WTC11 (cell line): ENCODE results near the gene GOLPH3. TPM values are rescaled to one million over a fixed set of nuclear protein-coding genes. Genes with fewer than 3 reads are reported as not detected.
A peak's percentile ranks its signal among the peaks of the same experiment; 100 is the strongest.

ENCODE experiments used
- ATAC-seq: fragments of 200-7000 bp; cut with Tn5 transposase; 2 replicates; pipeline ENCODE4 v1.10.0; 2021; ENCODE audit warnings: mild to moderate bottlenecking, moderate library complexity
- CTCF ChIA-PET: fragments of 300-600 bp; sonication (Branson Sonifier 250); formaldehyde crosslinking; loops from one replicate; lab custom pipeline; 2021; ENCODE audit warnings: antibody characterized with exemption; lab: Charles Lee
- POLR2A ChIA-PET: fragments of 350-600 bp; sonication (Branson Sonifier 250); formaldehyde crosslinking; loops from one replicate; lab custom pipeline; 2021; ENCODE audit warnings: antibody characterized with exemption; lab: Charles Lee
- DNase-seq: peaks from one replicate; pipeline ENCODE4 v3.0.0; 2021; ENCODE audit warnings: low spot score
- H3K27ac Mint-ChIP-seq: 2 replicates; pipeline ENCODE4 v1.8.0; 2021; ENCODE audit warnings: mixed read lengths
- H3K27me3 Mint-ChIP-seq: 2 replicates; pipeline ENCODE4 v1.8.0; 2021; ENCODE audit warnings: low read depth, mild to moderate bottlenecking, moderate library complexity, mixed read lengths
- H3K36me3 Mint-ChIP-seq: 2 replicates; pipeline ENCODE4 v1.8.0; 2021; ENCODE audit warnings: mixed read lengths
- H3K4me1 Mint-ChIP-seq: 2 replicates; pipeline ENCODE4 v1.8.0; 2022; ENCODE audit warnings: mixed read lengths
- H3K4me3 Mint-ChIP-seq: 2 replicates; pipeline ENCODE4 v1.8.0; 2021; ENCODE audit warnings: mild to moderate bottlenecking, moderate library complexity, mixed read lengths
- H3K9me3 Mint-ChIP-seq: 2 replicates; pipeline ENCODE4 v1.8.0; 2021; ENCODE audit warnings: mixed read lengths
- HMGA2 ChIP-seq: fragments of 250-450 bp; sonication (Bioruptor Pico); IDR thresholded peaks from 2 replicates; pipeline ENCODE4 v1.4.0; 2021; ENCODE audit warnings: mild to moderate bottlenecking, moderate library complexity
- MYBL2 ChIP-seq: sonication (generic); formaldehyde crosslinking; IDR thresholded peaks from 2 replicates; pipeline ENCODE4 v1.8.1; 2023; ENCODE audit warnings: mild to moderate bottlenecking, moderate library complexity, missing genetic modification reagents
- NR1H2 ChIP-seq: sonication (generic); formaldehyde crosslinking; IDR thresholded peaks from 2 replicates; pipeline ENCODE4 v1.9.0; 2021; ENCODE audit warnings: mild to moderate bottlenecking, moderate library complexity, missing genetic modification reagents
- RORB ChIP-seq: fragments of 250-450 bp; sonication (Bioruptor Pico); IDR thresholded peaks from 2 replicates; pipeline ENCODE4 v1.9.0; 2021; ENCODE audit warnings: mild to moderate bottlenecking
- TP53 ChIP-seq: sonication (generic); formaldehyde crosslinking; IDR thresholded peaks from 2 replicates; pipeline ENCODE4 v1.8.1; 2023; ENCODE audit warnings: mild to moderate bottlenecking, missing genetic modification reagents
- ZNF263 ChIP-seq: sonication (generic); formaldehyde crosslinking; IDR thresholded peaks from 2 replicates; pipeline ENCODE4 v1.8.1; 2022; ENCODE audit warnings: low read depth, mild to moderate bottlenecking, moderate library complexity, missing genetic modification reagents
- total RNA-seq: library from RNA; stranded (reverse); gene quantifications from 3 replicates; pipeline ENCODE4 v1.2.3, GENCODE V29; 2021
- TF ChIP-seq, protein P1 (sequence below): sonication (generic); formaldehyde crosslinking; IDR thresholded peaks from 2 replicates; pipeline ENCODE4 v1.8.0; 2023; ENCODE audit warnings: mild to moderate bottlenecking, missing genetic modification reagents
- TF ChIP-seq, protein P2 (sequence below): sonication (generic); formaldehyde crosslinking; IDR thresholded peaks from 2 replicates; pipeline ENCODE4 v1.8.0; 2022; ENCODE audit warnings: missing genetic modification reagents
- TF ChIP-seq, protein P3 (sequence below): sonication (generic); formaldehyde crosslinking; IDR thresholded peaks from 2 replicates; pipeline ENCODE4 v1.8.1; 2022; ENCODE audit warnings: mild to moderate bottlenecking, moderate library complexity, missing genetic modification reagents
- TF ChIP-seq, protein P4 (sequence below): sonication (generic); formaldehyde crosslinking; IDR thresholded peaks from 2 replicates; pipeline ENCODE4 v1.8.1; 2023; ENCODE audit warnings: mild to moderate bottlenecking, missing genetic modification reagents, moderate library complexity
- TF ChIP-seq, protein P5 (sequence below): sonication (generic); formaldehyde crosslinking; IDR thresholded peaks from 2 replicates; pipeline ENCODE4 v1.8.1; 2022; ENCODE audit warnings: mild to moderate bottlenecking, missing genetic modification reagents, moderate library complexity, borderline replicate concordance
- TF ChIP-seq, protein P6 (sequence below): sonication (generic); formaldehyde crosslinking; IDR thresholded peaks from 2 replicates; pipeline ENCODE4 v1.8.1; 2023; ENCODE audit warnings: mild to moderate bottlenecking, missing genetic modification reagents

GOLPH3 gene
- total RNA-seq, 1 experiment from 2014 or later, result 101 TPM

DNA sequence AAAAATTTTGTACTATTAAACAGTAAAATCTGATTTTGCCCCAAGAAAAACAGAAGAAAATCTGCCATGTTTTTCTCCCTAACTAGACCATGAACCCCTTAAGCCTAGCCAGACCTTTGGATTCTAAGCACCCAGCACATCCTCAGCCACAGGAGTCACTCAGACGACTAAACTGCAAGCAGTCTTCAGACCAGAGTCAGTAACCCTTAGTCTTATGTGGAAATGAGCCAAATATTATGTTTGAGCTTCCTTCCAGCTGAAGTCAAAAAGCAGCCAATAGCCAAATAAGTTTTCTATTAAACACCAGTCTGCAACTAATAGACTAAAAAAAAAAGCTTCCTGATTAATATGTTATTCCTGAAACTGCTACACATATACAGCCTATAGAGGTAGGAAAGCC is 47.4 kb downstream of the GOLPH3 start:
- no peaks in the 10 kb centered on the region for H3K9me3 Mint-ChIP-seq
- ATAC-seq, result no peak
- 0 out of 2 replicates have a peak overlapping the region, but pooled peaks have one; percentile 24 for H3K27ac Mint-ChIP-seq
- DNase-seq, result no peak
- CTCF ChIA-PET, result interaction anchor here (0.9 to 2.6 kb wide), 3 partner anchors 9 to 52 kb away, joined by 3 to 10 read pairs (median 5); no protein-coding TSS in a partner anchor
- H3K4me3 Mint-ChIP-seq, result no peak overlapping the region
- H3K4me1 Mint-ChIP-seq, result peaks cover 36% of the 10 kb centered on the region
- no peak for TF ChIP-seq HMGA2 (CRISPR knock-in tag)
- TF ChIP-seq, protein P1, sequence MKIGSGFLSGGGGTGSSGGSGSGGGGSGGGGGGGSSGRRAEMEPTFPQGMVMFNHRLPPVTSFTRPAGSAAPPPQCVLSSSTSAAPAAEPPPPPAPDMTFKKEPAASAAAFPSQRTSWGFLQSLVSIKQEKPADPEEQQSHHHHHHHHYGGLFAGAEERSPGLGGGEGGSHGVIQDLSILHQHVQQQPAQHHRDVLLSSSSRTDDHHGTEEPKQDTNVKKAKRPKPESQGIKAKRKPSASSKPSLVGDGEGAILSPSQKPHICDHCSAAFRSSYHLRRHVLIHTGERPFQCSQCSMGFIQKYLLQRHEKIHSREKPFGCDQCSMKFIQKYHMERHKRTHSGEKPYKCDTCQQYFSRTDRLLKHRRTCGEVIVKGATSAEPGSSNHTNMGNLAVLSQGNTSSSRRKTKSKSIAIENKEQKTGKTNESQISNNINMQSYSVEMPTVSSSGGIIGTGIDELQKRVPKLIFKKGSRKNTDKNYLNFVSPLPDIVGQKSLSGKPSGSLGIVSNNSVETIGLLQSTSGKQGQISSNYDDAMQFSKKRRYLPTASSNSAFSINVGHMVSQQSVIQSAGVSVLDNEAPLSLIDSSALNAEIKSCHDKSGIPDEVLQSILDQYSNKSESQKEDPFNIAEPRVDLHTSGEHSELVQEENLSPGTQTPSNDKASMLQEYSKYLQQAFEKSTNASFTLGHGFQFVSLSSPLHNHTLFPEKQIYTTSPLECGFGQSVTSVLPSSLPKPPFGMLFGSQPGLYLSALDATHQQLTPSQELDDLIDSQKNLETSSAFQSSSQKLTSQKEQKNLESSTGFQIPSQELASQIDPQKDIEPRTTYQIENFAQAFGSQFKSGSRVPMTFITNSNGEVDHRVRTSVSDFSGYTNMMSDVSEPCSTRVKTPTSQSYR, result no peak
- TF ChIP-seq, protein P2, sequence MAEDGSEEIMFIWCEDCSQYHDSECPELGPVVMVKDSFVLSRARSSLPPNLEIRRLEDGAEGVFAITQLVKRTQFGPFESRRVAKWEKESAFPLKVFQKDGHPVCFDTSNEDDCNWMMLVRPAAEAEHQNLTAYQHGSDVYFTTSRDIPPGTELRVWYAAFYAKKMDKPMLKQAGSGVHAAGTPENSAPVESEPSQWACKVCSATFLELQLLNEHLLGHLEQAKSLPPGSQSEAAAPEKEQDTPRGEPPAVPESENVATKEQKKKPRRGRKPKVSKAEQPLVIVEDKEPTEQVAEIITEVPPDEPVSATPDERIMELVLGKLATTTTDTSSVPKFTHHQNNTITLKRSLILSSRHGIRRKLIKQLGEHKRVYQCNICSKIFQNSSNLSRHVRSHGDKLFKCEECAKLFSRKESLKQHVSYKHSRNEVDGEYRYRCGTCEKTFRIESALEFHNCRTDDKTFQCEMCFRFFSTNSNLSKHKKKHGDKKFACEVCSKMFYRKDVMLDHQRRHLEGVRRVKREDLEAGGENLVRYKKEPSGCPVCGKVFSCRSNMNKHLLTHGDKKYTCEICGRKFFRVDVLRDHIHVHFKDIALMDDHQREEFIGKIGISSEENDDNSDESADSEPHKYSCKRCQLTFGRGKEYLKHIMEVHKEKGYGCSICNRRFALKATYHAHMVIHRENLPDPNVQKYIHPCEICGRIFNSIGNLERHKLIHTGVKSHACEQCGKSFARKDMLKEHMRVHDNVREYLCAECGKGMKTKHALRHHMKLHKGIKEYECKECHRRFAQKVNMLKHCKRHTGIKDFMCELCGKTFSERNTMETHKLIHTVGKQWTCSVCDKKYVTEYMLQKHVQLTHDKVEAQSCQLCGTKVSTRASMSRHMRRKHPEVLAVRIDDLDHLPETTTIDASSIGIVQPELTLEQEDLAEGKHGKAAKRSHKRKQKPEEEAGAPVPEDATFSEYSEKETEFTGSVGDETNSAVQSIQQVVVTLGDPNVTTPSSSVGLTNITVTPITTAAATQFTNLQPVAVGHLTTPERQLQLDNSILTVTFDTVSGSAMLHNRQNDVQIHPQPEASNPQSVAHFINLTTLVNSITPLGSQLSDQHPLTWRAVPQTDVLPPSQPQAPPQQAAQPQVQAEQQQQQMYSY (CRISPR knock-in tag), result no peak
- TF ChIP-seq, protein P3, sequence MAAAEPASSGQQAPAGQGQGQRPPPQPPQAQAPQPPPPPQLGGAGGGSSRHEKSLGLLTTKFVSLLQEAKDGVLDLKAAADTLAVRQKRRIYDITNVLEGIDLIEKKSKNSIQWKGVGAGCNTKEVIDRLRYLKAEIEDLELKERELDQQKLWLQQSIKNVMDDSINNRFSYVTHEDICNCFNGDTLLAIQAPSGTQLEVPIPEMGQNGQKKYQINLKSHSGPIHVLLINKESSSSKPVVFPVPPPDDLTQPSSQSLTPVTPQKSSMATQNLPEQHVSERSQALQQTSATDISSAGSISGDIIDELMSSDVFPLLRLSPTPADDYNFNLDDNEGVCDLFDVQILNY (CRISPR knock-in tag), result no peak
- POLR2A ChIA-PET, result no interaction called here
- no peaks in the 10 kb centered on the region for H3K27me3 Mint-ChIP-seq
- peaks cover 18% of the 10 kb centered on the region for H3K36me3 Mint-ChIP-seq

DNA sequence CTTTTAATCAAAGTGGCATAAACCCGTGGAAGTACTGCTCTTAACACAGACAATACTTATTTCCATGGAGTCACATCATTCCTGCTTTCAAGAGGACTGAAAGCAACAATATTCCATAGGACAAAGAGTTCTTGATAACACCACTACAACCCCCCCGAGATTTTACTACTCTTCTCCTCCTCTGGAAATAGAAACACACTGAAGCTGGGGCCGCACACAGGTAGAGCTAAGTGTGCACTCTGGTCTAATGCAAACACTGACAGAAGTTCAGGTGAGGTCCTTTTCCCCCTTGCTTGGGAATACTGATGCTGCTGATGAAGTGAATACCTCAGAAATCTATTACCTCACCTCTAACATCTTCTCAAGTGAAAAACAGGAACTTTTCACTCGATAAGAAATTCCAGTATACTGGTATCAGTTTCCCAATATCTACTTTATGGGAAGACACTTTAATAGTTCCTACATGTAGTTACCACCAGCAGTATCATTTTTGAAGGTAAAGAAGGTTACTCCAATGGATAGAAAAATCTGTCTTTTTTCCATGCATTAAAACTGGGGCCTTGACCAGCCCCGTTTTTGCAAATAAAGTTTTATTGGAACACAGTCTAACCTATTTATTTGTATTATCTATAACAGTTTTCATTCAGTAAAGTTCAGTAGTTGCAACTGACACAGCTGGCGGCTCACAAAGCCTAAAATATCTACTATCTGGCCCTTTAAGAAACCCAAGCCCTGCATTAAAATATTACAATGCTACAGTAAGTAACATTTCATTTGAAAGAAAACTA is 50.0 kb downstream of the GOLPH3 start:
- no peak for ATAC-seq
- no peak overlapping the region for H3K4me3 Mint-ChIP-seq
- POLR2A ChIA-PET, result interaction anchor here (0.8 kb wide), 1 partner anchor 100 kb away, joined by 3 read pairs; no protein-coding TSS in a partner anchor
- TF ChIP-seq ZNF263, result no peak
- no peak for TF ChIP-seq TP53
- TF ChIP-seq, protein P4, sequence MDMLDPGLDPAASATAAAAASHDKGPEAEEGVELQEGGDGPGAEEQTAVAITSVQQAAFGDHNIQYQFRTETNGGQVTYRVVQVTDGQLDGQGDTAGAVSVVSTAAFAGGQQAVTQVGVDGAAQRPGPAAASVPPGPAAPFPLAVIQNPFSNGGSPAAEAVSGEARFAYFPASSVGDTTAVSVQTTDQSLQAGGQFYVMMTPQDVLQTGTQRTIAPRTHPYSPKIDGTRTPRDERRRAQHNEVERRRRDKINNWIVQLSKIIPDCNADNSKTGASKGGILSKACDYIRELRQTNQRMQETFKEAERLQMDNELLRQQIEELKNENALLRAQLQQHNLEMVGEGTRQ, result no peak
- no peak for TF ChIP-seq MYBL2 (CRISPR knock-in tag)
- TF ChIP-seq NR1H2 (CRISPR knock-in tag), result no peak
- TF ChIP-seq, protein P5, sequence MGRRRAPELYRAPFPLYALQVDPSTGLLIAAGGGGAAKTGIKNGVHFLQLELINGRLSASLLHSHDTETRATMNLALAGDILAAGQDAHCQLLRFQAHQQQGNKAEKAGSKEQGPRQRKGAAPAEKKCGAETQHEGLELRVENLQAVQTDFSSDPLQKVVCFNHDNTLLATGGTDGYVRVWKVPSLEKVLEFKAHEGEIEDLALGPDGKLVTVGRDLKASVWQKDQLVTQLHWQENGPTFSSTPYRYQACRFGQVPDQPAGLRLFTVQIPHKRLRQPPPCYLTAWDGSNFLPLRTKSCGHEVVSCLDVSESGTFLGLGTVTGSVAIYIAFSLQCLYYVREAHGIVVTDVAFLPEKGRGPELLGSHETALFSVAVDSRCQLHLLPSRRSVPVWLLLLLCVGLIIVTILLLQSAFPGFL, result no peak
- TF ChIP-seq RORB (CRISPR knock-in tag), result no peak
- no peak for TF ChIP-seq HMGA2 (CRISPR knock-in tag)
- TF ChIP-seq, protein P6, sequence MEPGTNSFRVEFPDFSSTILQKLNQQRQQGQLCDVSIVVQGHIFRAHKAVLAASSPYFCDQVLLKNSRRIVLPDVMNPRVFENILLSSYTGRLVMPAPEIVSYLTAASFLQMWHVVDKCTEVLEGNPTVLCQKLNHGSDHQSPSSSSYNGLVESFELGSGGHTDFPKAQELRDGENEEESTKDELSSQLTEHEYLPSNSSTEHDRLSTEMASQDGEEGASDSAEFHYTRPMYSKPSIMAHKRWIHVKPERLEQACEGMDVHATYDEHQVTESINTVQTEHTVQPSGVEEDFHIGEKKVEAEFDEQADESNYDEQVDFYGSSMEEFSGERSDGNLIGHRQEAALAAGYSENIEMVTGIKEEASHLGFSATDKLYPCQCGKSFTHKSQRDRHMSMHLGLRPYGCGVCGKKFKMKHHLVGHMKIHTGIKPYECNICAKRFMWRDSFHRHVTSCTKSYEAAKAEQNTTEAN (CRISPR knock-in tag), result no peak
- TF ChIP-seq, all 79 proteins: peak for 0
- Mint-ChIP-seq H3K4me1 (peaks cover 32% of the 10 kb centered on the region), H3K27ac (no peak overlapping the region; the same call in 1 of the 2 replicates), H3K27me3 (no peaks in the 10 kb centered on the region), H3K36me3 (peaks cover 29% of the 10 kb centered on the region), H3K9me3 (no peaks in the 10 kb centered on the region)
- CTCF ChIA-PET, result no interaction called here
- no peak for DNase-seq
